HepG2 (cell line): ENCODE measurements around the gene MTA3. TPM values are rescaled to one million over a fixed set of nuclear protein-coding genes. Genes with fewer than 3 reads are reported as not detected.
A peak's percentile ranks its signal among the peaks of the same experiment; 100 is the strongest.

Experiments used
- ATAC-seq: fragments of 200-7000 bp; cut with Tn5 transposase; 3 replicates; pipeline ENCODE4 v1.9.1; 2020; ENCODE audit warnings: mild to moderate bottlenecking, moderate library complexity
- BruUV-seq: library from RNA; stranded (reverse); fragments of 400-500 nt; replicated peaks from 2 replicates; lab custom pipeline; 2021; lab: Mats Ljungman, UMichigan
- CTCF ChIA-PET: fragments of 300-600 bp; formaldehyde crosslinking; extraction: SDS; loops from one replicate; lab custom pipeline; 2021; ENCODE audit warnings: low total read pairs, inconsistent platforms, low intra/inter-chr PET ratio; lab: Yijun Ruan, JAX
- POLR2A ChIA-PET: fragments of 350-600 bp; sonication (Branson Sonifier 250); formaldehyde crosslinking; loops from one replicate; lab custom pipeline; 2020; ENCODE audit warnings: antibody characterized with exemption, inconsistent platforms; lab: Yijun Ruan, JAX
- DNase-seq: peaks from one replicate; pipeline ENCODE4 v3.0.0-alpha.2; 2015; ENCODE audit warnings: low spot score
- FAIRE-seq: peaks from 3 replicates; lab custom pipeline; 2011; peaks lifted over from hg19 to GRCh38; lab: Jason Lieb, UNC
- H2AFZ ChIP-seq: one replicate; pipeline ENCODE4 v1.6.1; 2011; ENCODE audit warnings: low read length, inconsistent platforms
- H3K27ac ChIP-seq: fragments of 300-600 bp; 3 replicates; pipeline ENCODE4 v1.8.0; 2011; ENCODE audit warnings: mixed run types, mild to moderate bottlenecking, mixed read lengths, low read length, inconsistent platforms; ENCODE audit not compliant: insufficient read depth; ENCODE audit errors: extremely low read length
- H3K27me3 ChIP-seq, 2 experiments: fragments of 200-600 bp in 1 of 2; 2 replicates in 1 of 2; 3 replicates in 1 of 2; pipeline versions ENCODE4 v1.6.0 to v1.8.0; 2011; ENCODE audit warnings: low read length in 2 of 2, mild to moderate bottlenecking in 2 of 2, moderate library complexity in 2 of 2, inconsistent platforms in 1 of 2; ENCODE audit not compliant: insufficient read depth in 2 of 2, control insufficient read depth in 1 of 2
- H3K36me3 ChIP-seq, 2 experiments: fragments of 200-600 bp in 1 of 2; replicated peaks in 1 of 2; 2 replicates in 1 of 2; 3 replicates in 1 of 2; pipeline versions ENCODE4 v1.5.1 to v1.8.0; 2011; ENCODE audit warnings: low read length in 2 of 2, inconsistent platforms in 1 of 2; ENCODE audit not compliant: insufficient read depth in 2 of 2, control insufficient read depth in 1 of 2
- H3K4me1 ChIP-seq: 2 replicates; pipeline ENCODE4 v1.5.1; 2012; ENCODE audit warnings: low read length, inconsistent platforms; ENCODE audit not compliant: insufficient read depth
- H3K4me2 ChIP-seq: 2 replicates; pipeline ENCODE4 v1.6.0; 2011; ENCODE audit warnings: low read depth, low read length, inconsistent platforms
- H3K4me3 ChIP-seq, 3 experiments: fragments of 200-600 bp in 1 of 3; sonication (generic), shearing (Covaris generic) in 1 of 3; replicated peaks in 1 of 3; 2 replicates each; pipeline ENCODE4 v1.5.1; 2011 to 2016; ENCODE audit warnings: low read length in 3 of 3, inconsistent platforms in 2 of 3, low read depth in 2 of 3, mild to moderate bottlenecking in 2 of 3, control low read depth in 1 of 3, mixed read lengths in 1 of 3; ENCODE audit not compliant: insufficient read depth in 1 of 3
- H3K79me2 ChIP-seq: one replicate; pipeline ENCODE4 v1.6.1; 2011; ENCODE audit warnings: low read length, inconsistent platforms; ENCODE audit not compliant: insufficient read depth
- H3K9ac ChIP-seq: 2 replicates; pipeline ENCODE4 v1.6.0; 2011; ENCODE audit warnings: mild to moderate bottlenecking, low read depth, low read length, inconsistent platforms; ENCODE audit not compliant: insufficient read depth
- H3K9me3 ChIP-seq: 2 replicates; pipeline ENCODE4 v1.5.1; 2012; ENCODE audit warnings: mild to moderate bottlenecking, low read length
- H4K20me1 ChIP-seq: 2 replicates; pipeline ENCODE4 v1.6.0; 2011; ENCODE audit warnings: inconsistent platforms, mild to moderate bottlenecking, low read length, moderate library complexity; ENCODE audit not compliant: insufficient read depth
- CREB1 ChIP-seq, 2 experiments: fragments of 450-650 bp in 1 of 2; IDR thresholded peaks; 2 replicates each; pipeline ENCODE4 v1.6.1; 2016 to 2017; ENCODE audit warnings: control low read depth in 1 of 2, mild to moderate bottlenecking in 1 of 2, missing compliant biosample characterization in 1 of 2, missing genetic modification characterization in 1 of 2
- MYC ChIP-seq: sonication (generic); formaldehyde crosslinking; IDR thresholded peaks from 2 replicates; pipeline ENCODE4 v1.9.0; 2021; ENCODE audit warnings: missing genetic modification reagents, borderline replicate concordance
- THYN1 ChIP-seq: sonication (generic); formaldehyde crosslinking; IDR thresholded peaks from 2 replicates; pipeline ENCODE4 v1.8.1; 2023; ENCODE audit warnings: low read depth, mild to moderate bottlenecking, moderate library complexity, missing genetic modification reagents, borderline replicate concordance
- ZBTB46 ChIP-seq: sonication (generic); formaldehyde crosslinking; IDR thresholded peaks from 2 replicates; pipeline ENCODE4 v1.4.0; 2020; ENCODE audit warnings: mild to moderate bottlenecking, missing genetic modification reagents, borderline replicate concordance
- ZNF660 ChIP-seq: sonication (generic); formaldehyde crosslinking; IDR thresholded peaks from 2 replicates; pipeline ENCODE4 v1.5.1; 2020; ENCODE audit warnings: mild to moderate bottlenecking, low read depth, missing genetic modification reagents, borderline replicate concordance
- WGBS: methylation state at CpG from one replicate; pipeline ENCODE4 v1.1.6; 2017; ENCODE audit warnings: low lambda C conversion rate; 5-methylcytosine and 5-hydroxymethylcytosine counted together
- in situ Hi-C: cut with HindIII; loops from 2 replicates; pipeline ENCODE4 v1.10.0; 2017; ENCODE audit warnings: low pct_unique_long_range_greater_than_20kb; ENCODE audit not compliant: extremely low pct_ligation_motif_present
- intact Hi-C: fragments of 100-400 bp; cut with micrococcal nuclease; formaldehyde crosslinking; loops from one replicate; pipeline ENCODE4 v1.10.0; 2022; ENCODE audit not compliant: unreplicated experiment
- polyA plus RNA-seq, 8 experiments: library from polyadenylated mRNA; depleted of rRNA in 3 of 8; stranded (reverse) in 7 of 8; unstranded in 1 of 8; fragments of >200 nt; fragmentation: Illumina TruSeq in 4 of 8; extraction: Trizol in 4 of 8; gene quantifications; 2 replicates each; pipeline versions ENCODE4 v1.2.1 to v1.2.3, GENCODE V29; 2011 to 2016; ENCODE audit warnings: low read depth in 4 of 8, missing spikeins in 1 of 8, mixed read lengths in 1 of 8; ENCODE audit not compliant: insufficient read depth in 1 of 8
- total RNA-seq, 5 experiments: library from RNA; depleted of rRNA; stranded (reverse); fragments of >200 nt; fragmentation: Illumina TruSeq; extraction: Trizol; gene quantifications; 2 replicates each; pipeline ENCODE4 v1.2.3, GENCODE V29; 2016; ENCODE audit warnings: low read depth in 1 of 5

MTA3 gene
- total and polyA plus RNA-seq, 2 of the 13 experiments (the other 11 are each of a cell fraction or from before 2014, with no cell fraction given), result 48.8 to 77.8 TPM

- H4K20me1 ChIP-seq, result no peaks in the 10 kb centered on the region
- H3K27ac ChIP-seq, result no peak overlapping the region
- no peaks in the 10 kb centered on the region; a peak in 1 of 5 replicates for H3K27me3 ChIP-seq
- POLR2A ChIA-PET, result interaction anchor here (1.1 kb wide), 1 partner anchor 60 kb away, joined by 3 read pairs; no protein-coding TSS in a partner anchor
- FAIRE-seq, result no peak
- no peak for ATAC-seq
- 0 out of 2 replicates have a peak overlapping the region, but pooled peaks have one; percentile 9 for H3K4me2 ChIP-seq
- TF ChIP-seq MYC (CRISPR knock-in tag), result no peak
- no peak for TF ChIP-seq CREB1 (IDR thresholded peaks at IDR 0.05)
- TF ChIP-seq CREB1 (CRISPR knock-in tag; IDR thresholded peaks at IDR 0.05), result 0 out of 2 replicates have a peak, but pooled peaks have one; percentile 9
- TF ChIP-seq ZNF660, result no peak
- no peak for TF ChIP-seq ZBTB46 (CRISPR knock-in tag)
- TF ChIP-seq THYN1 (CRISPR knock-in tag), result no peak
- peak overlapping the region; percentile 32 for H2AFZ ChIP-seq
- 53% methylated on average over 3 of the region's 3 CpGs for WGBS
- H3K4me1 ChIP-seq, result peaks cover 45% of the 10 kb centered on the region
- no peaks in the 10 kb centered on the region for H3K36me3 ChIP-seq
- in situ Hi-C loops (no loop called here), intact Hi-C loops (loop anchor here (2.0 kb wide), 2 partner anchors 61 to 71 kb away; no protein-coding TSS in a partner anchor)
- no peaks in the 10 kb centered on the region for H3K9me3 ChIP-seq
- CTCF ChIA-PET, result no interaction called here
- no TSS peak for BruUV-seq
- no peak overlapping the region for H3K9ac ChIP-seq
- peaks cover 16% of the 10 kb centered on the region for H3K79me2 ChIP-seq
- no peak for DNase-seq
- H3K4me3 ChIP-seq, result no peak overlapping the region
Observed at GRCh38 chr2:42566025-42566424, 2.4 kb upstream of the MTA3 start.
